CD4-positive, alpha-beta T cell treated with Interleukin-4 for 4 hours (primary cell): Measurements from ENCODE around the gene MBP.

ENCODE experiments used
- DNase-seq: peaks from one replicate; pipeline ENCODE4 v3.0.0-alpha.2; 2020

MBP gene

DNA sequence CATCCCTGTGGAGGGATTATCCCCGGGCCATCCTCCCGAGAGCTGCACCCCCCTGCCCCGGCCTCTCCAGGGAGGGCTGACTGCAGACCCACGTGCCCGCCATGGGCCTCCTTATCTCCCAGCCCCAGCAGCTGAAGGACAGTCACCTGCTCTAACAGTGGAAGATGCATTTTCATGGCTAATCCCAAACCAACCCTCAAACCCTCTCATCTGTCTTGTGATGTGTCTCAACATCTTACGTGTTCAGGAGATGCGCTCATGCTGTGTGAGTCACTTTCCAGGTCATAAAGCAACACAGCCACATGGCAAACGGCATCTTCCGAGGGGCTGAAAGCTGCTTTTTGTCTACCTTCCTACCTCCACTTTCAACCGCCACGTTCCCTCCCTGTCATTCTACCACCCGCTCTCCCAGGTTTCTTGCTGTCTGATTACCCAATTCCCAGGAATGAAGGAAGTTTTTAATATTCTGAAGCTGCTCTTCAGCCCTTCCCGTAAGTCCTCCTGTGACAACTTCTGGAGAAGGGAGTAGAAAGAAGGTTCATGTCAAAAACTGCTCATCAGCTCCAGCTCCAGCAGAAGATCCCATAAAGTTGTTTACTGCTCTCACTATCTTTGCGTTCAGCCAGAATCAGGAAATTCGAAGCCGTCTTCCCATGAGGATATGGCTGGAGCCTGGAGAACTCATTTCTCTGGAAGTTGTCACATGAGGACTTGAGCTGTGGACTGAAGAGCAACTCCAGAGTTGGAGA, 54.5 kb downstream of the MBP start:
- DNase-seq, result no peak

DNA sequence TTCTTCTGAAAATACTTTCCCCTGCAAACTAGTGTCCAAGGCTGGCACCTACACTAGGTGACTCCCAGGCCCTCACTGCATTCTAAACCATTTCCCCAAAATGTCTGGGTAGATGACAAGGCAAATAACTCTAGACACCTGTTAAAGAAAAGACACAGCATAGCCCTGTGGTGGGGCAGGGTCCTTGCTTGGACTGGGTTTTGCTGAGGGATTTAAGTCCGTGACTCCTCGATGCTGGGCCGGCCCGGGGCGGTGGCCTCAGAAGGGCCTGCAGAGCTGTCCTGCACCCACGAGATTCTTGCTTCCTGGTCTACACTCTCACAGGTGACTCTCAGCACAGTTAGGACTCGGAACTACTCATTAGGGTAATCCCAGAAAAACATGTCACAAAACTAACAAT, 55.2 kb downstream of the MBP start:
- no peak for DNase-seq

DNA sequence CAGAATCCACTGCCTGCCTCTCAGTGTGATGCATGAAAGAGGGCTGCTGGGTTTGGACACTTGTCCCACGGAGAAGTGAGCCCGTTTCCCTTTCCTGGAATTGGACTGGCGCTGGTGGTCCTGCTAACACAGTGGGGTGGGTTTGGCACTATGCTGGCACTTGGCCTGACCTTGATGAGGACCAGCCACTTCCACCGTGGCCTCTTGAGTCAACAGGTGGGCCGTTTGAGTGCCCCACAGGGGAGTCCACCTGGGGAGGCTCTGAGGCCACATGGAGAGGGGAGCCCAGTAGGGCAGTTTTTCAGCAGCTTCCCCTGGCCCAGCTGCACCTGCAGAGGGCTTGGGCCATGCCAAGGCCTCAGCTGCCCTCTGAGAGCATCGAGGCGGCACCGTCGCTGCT, 56.5 kb downstream of the MBP start:
- DNase-seq, result no peak

GRCh38 chr18:77074431-77074830, 58.2 kb downstream of the MBP start:
- no peak for DNase-seq

DNA sequence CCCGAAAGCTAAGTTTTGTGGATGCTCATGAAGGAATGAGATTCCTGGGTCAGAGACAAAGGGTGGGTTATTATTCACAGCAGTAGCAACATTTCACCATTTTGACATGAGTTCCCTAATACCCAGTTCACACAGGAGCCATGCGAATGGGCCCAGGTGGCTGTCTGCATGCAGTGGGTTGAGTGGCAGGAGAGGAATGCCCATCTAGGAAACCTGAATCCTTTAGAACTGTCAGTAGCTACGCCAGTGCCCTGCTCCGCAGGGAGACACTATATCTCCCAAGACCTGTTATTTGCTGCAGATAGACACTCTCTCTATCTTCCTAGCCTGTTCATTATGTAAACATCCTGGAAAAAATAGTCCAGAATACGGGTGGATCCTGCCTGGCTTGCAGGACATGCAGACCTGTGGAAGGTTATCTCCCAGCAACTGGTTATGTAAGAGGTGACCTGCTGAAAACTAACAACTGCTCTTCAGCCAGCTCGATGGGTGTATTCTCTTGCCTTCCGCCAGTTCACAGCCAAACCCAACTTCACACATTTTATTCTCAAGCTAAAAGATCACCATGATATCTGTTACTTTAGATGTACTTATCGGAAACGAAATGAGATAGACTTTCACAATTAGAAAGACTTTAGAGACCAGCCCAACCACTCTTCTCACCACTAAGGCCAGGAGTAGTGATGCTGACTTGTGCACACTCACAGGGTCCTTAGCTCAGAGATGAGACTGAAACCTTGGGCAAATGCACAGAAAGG, 59.1 kb downstream of the MBP start:
- DNase-seq, result peak; percentile 68

DNA sequence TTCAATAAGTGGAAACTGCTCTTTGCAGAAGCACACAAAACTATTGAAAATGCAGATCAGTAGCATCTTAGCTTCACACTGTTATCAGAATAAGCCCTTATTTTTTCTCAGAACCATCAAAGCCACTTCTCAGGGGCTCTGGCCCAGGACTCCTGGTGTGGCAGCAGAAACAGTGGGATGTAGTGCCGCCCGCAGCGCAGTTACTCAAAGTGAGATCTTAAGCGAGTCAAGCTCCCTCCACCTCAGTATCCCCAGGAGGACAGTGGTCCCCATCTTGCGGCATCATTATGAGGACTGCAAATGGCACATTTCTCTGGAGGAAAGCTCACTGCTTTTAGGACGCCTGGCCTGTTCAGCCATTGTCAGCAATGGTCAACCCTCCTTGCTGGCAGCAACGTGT, 60.0 kb downstream of the MBP start:
- no peak for DNase-seq

GRCh38 chr18:77071711-77072292, 60.8 kb downstream of the MBP start:
- DNase-seq, result peak; percentile 79

- no peak for DNase-seq
Measured at GRCh38 chr18:77071061-77071460, 61.5 kb downstream of the MBP start.

GRCh38 chr18:77070627-77071026, 62.0 kb downstream of the MBP start:
- DNase-seq, result no peak

- peak; percentile 83 for DNase-seq
Measured at GRCh38 chr18:77069931-77070330, 62.7 kb downstream of the MBP start.

GRCh38 chr18:77069482-77069881, 63.1 kb downstream of the MBP start:
- no peak for DNase-seq

- peak; percentile 89 for DNase-seq
Measured at GRCh38 chr18:77068321-77069312, 64.0 kb downstream of the MBP start.

DNA sequence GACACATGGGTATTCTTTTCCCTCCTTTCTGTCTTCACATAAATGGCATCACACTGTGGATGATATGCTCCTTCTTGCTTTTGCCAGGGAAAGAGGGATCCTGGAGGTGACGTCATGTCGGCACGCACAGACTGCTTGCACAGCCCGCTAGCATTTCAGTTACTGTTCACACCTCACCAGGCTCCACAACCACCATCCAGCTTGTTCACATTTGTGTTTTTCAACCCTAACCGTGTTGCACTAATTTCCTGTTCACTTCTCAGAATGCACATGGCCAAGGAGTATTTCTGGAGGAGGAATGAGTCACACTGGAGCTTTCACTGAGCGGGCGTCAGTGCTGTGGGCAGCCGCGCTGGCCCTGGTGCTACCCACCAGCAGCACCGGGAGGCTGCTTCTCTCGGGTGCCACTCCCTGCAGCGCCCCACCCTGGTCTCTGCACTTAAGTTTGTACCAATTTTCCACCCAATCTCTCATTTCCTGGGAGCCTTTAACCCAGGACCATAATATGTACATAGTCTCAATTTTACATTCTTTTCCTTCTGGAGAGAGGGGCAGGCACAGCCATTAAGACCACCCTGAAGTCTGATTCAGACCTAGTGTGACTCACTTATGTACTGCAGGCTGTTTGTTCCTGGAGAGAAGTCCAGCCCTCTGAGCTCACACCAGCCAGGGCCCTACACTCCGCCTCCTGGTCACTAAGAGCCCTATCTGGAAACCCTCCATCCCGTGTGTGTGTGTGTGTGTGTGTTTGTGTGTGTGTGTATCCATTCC, 65.1 kb downstream of the MBP start:
- DNase-seq, result peak; percentile 90

- DNase-seq, result no peak
Measured at GRCh38 chr18:77066689-77067088, 65.9 kb downstream of the MBP start.

DNA sequence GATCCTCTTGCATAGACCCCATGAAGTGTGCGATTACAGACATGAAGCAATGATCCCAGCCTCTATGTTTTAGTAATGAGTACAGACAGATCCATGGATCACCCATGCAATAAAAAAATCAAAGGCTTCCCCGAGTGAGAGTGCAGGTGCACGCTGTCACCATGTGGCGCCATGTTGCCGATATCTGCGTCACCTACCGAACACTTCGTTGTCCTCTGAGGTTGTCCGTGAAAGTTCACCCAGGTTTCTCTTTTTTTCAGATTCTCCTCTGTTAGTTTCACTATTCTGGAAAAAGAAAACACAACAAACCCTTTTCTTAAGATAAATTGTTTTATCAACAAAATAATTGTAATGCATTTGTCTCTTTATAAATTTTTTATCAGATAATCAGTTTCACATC, 66.5 kb downstream of the MBP start:
- no peak for DNase-seq

DNA sequence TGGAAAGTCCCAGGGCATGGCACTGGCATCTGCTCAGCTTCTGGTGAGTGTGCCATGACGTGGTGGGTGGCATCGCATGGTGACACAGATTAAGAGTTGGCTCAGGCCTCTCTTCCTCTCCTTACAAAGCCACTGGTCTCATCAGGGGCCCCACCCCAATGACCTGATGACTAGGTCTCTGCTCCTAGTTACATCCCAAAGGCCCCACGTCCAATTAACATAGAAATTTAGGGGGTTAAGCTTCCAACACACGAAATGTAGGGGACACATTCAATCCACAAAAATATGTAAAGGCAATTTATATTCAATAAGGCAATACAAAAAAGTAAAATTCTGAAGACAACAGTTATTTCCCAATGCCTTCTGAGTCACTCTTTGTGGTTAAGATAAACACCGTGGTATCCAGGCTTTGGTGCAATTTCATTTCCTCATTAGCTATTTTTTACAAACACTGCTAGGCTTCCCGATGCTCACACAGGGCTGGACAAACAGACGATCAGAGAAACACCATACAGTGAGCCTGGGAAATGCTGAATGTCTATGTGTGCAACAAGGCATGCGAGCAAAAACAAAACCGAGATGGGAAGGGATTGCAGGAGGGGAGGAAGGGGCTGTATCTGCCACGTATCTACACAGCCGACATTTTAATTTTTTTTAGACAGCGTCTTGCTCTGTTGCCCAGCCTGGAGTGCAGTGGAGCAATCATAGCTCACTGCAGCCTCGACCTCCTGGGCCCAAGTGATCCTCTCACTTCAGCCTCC, 67.2 kb downstream of the MBP start:
- DNase-seq, result peak; percentile 76

DNA sequence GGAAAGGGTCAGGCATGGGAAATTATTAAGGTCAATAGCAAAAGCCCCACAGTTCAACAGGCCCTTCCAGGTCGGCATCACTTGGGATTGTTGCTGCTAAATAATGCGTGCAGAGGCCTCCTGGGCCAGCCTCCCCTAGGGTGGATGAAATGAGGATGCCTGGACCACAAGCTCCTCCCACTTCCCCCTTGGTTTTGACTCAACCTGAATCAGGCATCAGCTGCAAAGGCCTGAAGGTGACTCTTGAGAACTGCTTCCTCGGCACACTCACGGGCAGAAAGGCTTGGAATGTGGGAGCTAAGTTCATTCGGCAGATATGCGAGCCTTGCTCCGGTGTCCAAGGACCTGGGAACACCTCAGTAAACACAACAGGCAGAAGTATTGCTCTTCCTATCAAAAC, 69.3 kb downstream of the MBP start:
- peak; percentile 86 for DNase-seq

- peak; percentile 95 for DNase-seq
Measured at GRCh38 chr18:77062518-77063003, 70.0 kb downstream of the MBP start.

GRCh38 chr18:77061946-77062517, 70.6 kb downstream of the MBP start:
- peak; percentile 63 for DNase-seq

DNA sequence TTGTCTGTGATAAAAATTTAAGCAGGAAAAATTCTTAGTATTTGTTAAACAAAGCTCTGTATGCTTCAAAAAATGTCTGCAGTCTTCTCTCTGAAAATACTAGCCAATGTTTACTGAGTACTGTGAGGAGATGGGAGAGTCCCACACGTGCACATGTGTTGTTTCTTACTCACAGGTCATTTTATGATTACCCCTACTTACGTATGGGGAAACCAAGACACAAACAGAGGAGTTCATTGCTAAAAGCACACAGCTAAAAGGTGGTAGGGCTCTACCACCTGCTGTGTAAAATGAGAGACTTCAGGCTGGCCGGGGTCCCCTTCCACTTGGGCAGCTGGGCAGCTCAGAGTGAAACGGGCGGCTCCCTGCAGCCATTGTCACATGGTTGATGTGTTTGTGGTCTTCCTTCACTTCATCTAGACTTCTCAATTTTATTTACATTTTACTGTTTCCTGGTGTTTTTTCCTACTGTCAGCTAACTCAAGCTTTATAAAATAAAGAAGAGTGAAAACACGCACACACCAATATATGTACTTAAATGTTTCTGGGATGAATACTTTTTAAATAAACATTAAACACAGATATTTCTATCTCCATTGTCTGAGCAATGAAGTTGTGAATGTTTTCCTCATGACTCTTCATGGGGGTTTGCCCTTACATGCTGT, 71.2 kb downstream of the MBP start:
- DNase-seq, result peak; percentile 50
